Fibroblast of skin of right quadriceps (primary cell): ENCODE data around the gene TFPI.
"Not testable (repeated sequence)": the region's sequence is repeated elsewhere in the genome, so short reads cannot be mapped to it uniquely, and the experiment has no call there.

ENCODE experiments used
- DNase-seq: peaks from one replicate; pipeline ENCODE4 v3.0.0-alpha.2; 2013

TFPI gene

GRCh38 chr2:187552828-187553681 lies 1.2 kb downstream of the TFPI start:
- peak; percentile 64 for DNase-seq

GRCh38 chr2:187552381-187552780 lies 1.9 kb downstream of the TFPI start:
- no peak for DNase-seq

- no peak for DNase-seq
Measured at GRCh38 chr2:187550857-187551256, 3.4 kb downstream of the TFPI start.

GRCh38 chr2:187549951-187550555 lies 4.2 kb downstream of the TFPI start:
- no peak for DNase-seq

GRCh38 chr2:187549193-187549592 lies 5.0 kb downstream of the TFPI start:
- DNase-seq: no peak

GRCh38 chr2:187548656-187549055 lies 5.6 kb downstream of the TFPI start:
- no peak for DNase-seq

GRCh38 chr2:187547353-187547979 lies 6.8 kb downstream of the TFPI start:
- peak; percentile 95 for DNase-seq

- DNase-seq: no peak
Measured at GRCh38 chr2:187546762-187547333, 7.4 kb downstream of the TFPI start.

GRCh38 chr2:187545238-187545751 lies 8.9 kb downstream of the TFPI start:
- no peak for DNase-seq

GRCh38 chr2:187544371-187545080 lies 9.7 kb downstream of the TFPI start:
- DNase-seq: no peak

GRCh38 chr2:187543488-187543887 lies 10.7 kb downstream of the TFPI start:
- no peak for DNase-seq

- no peak for DNase-seq
Measured at GRCh38 chr2:187542123-187542522, 12.1 kb downstream of the TFPI start.

GRCh38 chr2:187541086-187542085 lies 12.8 kb downstream of the TFPI start:
- peak; percentile 88 for DNase-seq

- DNase-seq: not testable (repeated sequence)
Measured at GRCh38 chr2:187538222-187538621, 16.0 kb downstream of the TFPI start.

GRCh38 chr2:187535381-187535780 lies 18.9 kb downstream of the TFPI start:
- not testable (repeated sequence) for DNase-seq

- no peak for DNase-seq
Measured at GRCh38 chr2:187532333-187533120, 21.7 kb downstream of the TFPI start.

GRCh38 chr2:187529977-187530721 lies 24.1 kb downstream of the TFPI start:
- DNase-seq: no peak

GRCh38 chr2:187529248-187529976 lies 24.8 kb downstream of the TFPI start:
- no peak for DNase-seq

- DNase-seq: no peak
Measured at GRCh38 chr2:187528042-187528441, 26.2 kb downstream of the TFPI start.
